ENCODE data around the gene AREG.
A peak's percentile ranks its signal among the peaks of the same experiment; 100 is the strongest.
"Not testable (repeated sequence)": the region's sequence is repeated elsewhere in the genome, so short reads cannot be mapped to it uniquely, and the experiment has no call there.

Gene AREG

GRCh38 chr4:74444891-74445642 lies at the start of gene AREG:
Gene AREG, plus strand, starts transcription at chr4:74445136. Its CDS starts 210 bp downstream, at chr4:74445346.
- Histone ChIP-seq H3F3A (ENCODE audit: insufficient read depth, low read length) (peaks cover 17% of the 10 kb centered on the region), H3K9me2 (replicated peaks; ENCODE audit: insufficient read depth, low read length) (no peaks in the 10 kb centered on the region), H3K27ac (ENCODE audit: low read length) (peak within 1 kb of the TSS; percentile 89), H3K36me3 (replicated peaks; ENCODE audit: insufficient read depth, low read length) (no peaks in the 10 kb centered on the region), H3K27me3 (replicated peaks; ENCODE audit: insufficient read depth, low read length) (no peaks in the 10 kb centered on the region), H2AFZ (ENCODE audit: low read length) (peak within 1 kb of the TSS; percentile 63), H3K9me3 (replicated peaks; ENCODE audit: insufficient read depth, low read length) (no peaks in the 10 kb centered on the region), H4K20me1 (ENCODE audit: insufficient read depth, low read length) (no peaks in the 10 kb centered on the region), H3K4me1 (ENCODE audit: low read length) (no peaks in the 10 kb centered on the region), H3K79me2 (ENCODE audit: low read length) (no peaks in the 10 kb centered on the region), H3K4me3 (ENCODE audit: low read length) (peak within 1 kb of the TSS; percentile 73), H3K4me2 (ENCODE audit: low read depth, low read length) (peak within 1 kb of the TSS; percentile 80), H3K9ac (ENCODE audit: low read length) (peak within 1 kb of the TSS; percentile 78)
- peak; percentile 89 for DNase-seq
- no peak for TF ChIP-seq EZH2phosphoT487 (IDR thresholded peaks at IDR 0.05; ENCODE audit: low read length)
- TF ChIP-seq, protein P1, sequence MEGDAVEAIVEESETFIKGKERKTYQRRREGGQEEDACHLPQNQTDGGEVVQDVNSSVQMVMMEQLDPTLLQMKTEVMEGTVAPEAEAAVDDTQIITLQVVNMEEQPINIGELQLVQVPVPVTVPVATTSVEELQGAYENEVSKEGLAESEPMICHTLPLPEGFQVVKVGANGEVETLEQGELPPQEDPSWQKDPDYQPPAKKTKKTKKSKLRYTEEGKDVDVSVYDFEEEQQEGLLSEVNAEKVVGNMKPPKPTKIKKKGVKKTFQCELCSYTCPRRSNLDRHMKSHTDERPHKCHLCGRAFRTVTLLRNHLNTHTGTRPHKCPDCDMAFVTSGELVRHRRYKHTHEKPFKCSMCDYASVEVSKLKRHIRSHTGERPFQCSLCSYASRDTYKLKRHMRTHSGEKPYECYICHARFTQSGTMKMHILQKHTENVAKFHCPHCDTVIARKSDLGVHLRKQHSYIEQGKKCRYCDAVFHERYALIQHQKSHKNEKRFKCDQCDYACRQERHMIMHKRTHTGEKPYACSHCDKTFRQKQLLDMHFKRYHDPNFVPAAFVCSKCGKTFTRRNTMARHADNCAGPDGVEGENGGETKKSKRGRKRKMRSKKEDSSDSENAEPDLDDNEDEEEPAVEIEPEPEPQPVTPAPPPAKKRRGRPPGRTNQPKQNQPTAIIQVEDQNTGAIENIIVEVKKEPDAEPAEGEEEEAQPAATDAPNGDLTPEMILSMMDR (IDR thresholded peaks at IDR 0.05; ENCODE audit: low read length) = peak; percentile 66

DNA sequence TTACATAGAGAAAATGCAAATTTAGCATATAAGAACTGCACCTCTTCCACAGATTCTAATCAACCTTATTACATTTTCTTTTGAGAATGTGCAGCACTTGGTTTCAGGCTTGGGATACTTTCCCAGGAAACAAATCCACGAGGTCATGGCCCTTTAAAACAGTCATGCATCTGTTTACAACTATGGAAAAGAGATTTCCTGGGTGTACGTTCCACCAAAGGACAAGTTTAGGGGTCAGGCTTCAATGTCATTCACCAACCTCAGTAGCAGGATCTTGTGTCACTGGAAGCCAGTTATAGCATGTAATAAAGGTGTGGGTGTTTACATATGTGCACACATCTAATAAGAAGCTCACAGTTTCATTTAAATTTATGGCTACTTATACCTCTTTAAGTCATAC lies 49.3 kb upstream of the AREG start:
- Histone ChIP-seq H3K4me1 (ENCODE audit: low read length) (peaks cover 3% of the 10 kb centered on the region; the same call in 1 of the 2 replicates), H2AFZ (ENCODE audit: low read length) (no peak overlapping the region), H3K27me3 (replicated peaks; ENCODE audit: insufficient read depth, low read length) (no peaks in the 10 kb centered on the region), H3K79me2 (ENCODE audit: low read length) (no peaks in the 10 kb centered on the region), H3F3A (ENCODE audit: insufficient read depth, low read length) (no peaks in the 10 kb centered on the region), H3K4me3 (ENCODE audit: low read length) (no peak overlapping the region), H4K20me1 (ENCODE audit: insufficient read depth, low read length) (no peaks in the 10 kb centered on the region), H3K9ac (ENCODE audit: low read length) (no peak overlapping the region), H3K36me3 (replicated peaks; ENCODE audit: insufficient read depth, low read length) (no peaks in the 10 kb centered on the region), H3K9me2 (replicated peaks; ENCODE audit: insufficient read depth, low read length) (no peaks in the 10 kb centered on the region), H3K4me2 (ENCODE audit: low read depth, low read length) (no peak overlapping the region), H3K9me3 (replicated peaks; ENCODE audit: insufficient read depth, low read length) (no peaks in the 10 kb centered on the region), H3K27ac (ENCODE audit: low read length) (no peak overlapping the region)
- no peak for TF ChIP-seq EZH2phosphoT487 (IDR thresholded peaks at IDR 0.05; ENCODE audit: low read length)
- TF ChIP-seq EZH2 (optimal IDR thresholded peaks at IDR 0.05; ENCODE audit: low read depth, low read length) = no peak
- TF ChIP-seq, protein P1 (IDR thresholded peaks at IDR 0.05; ENCODE audit: low read length) = no peak
- DNase-seq = no peak

DNA sequence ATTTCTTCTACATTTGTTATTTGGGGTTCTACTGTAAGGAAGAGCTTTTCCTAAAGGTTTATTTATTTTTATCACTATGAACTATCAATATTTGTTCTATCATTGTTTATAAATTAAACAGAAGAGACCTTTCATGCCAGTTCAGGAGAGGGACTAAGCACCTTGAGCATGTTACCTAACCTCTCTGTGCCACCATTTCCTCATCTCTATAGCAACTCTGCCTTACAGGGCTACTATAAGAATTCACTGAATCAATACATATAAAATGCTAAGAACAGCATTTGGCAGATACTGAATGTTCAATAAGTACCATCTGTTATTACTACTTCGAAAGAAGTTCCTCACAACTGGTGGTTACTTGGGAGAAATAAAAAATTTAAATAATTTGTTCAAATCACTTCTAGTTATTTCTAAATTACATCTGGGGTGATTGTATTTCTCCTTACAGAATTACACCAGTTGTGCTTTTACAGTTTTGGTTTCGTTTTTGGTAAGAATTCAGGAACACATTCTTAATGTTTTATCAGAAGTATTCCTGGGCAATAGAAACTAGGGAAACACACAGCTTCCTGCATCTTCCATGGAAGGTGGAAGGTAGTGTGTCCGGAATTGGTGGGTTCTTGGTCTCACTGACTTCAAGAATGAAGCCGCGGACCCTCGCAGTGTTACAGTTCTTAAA lies 47.0 kb upstream of the AREG start:
- Histone ChIP-seq H4K20me1 (ENCODE audit: insufficient read depth, low read length) (no peaks in the 10 kb centered on the region), H3K27me3 (replicated peaks; ENCODE audit: insufficient read depth, low read length) (no peaks in the 10 kb centered on the region), H3K9me2 (replicated peaks; ENCODE audit: insufficient read depth, low read length) (no peaks in the 10 kb centered on the region), H3K4me2 (ENCODE audit: low read depth, low read length) (peak overlapping the region; percentile 62), H3K4me1 (ENCODE audit: low read length) (peaks cover 3% of the 10 kb centered on the region; the same call in 1 of the 2 replicates), H3K79me2 (ENCODE audit: low read length) (no peaks in the 10 kb centered on the region), H3F3A (ENCODE audit: insufficient read depth, low read length) (no peaks in the 10 kb centered on the region), H3K27ac (ENCODE audit: low read length) (peak overlapping the region; percentile 8; the same call in 1 of the 2 replicates), H3K36me3 (replicated peaks; ENCODE audit: insufficient read depth, low read length) (no peaks in the 10 kb centered on the region), H3K4me3 (ENCODE audit: low read length) (peak overlapping the region; percentile 70), H3K9me3 (replicated peaks; ENCODE audit: insufficient read depth, low read length) (no peaks in the 10 kb centered on the region), H3K9ac (ENCODE audit: low read length) (peak overlapping the region; percentile 62), H2AFZ (ENCODE audit: low read length) (peak overlapping the region; percentile 81)
- DNase-seq = peak; percentile 48
- TF ChIP-seq EZH2 (optimal IDR thresholded peaks at IDR 0.05; ENCODE audit: low read depth, low read length) = no peak
- TF ChIP-seq, protein P1 (IDR thresholded peaks at IDR 0.05; ENCODE audit: low read length) = no peak

DNA sequence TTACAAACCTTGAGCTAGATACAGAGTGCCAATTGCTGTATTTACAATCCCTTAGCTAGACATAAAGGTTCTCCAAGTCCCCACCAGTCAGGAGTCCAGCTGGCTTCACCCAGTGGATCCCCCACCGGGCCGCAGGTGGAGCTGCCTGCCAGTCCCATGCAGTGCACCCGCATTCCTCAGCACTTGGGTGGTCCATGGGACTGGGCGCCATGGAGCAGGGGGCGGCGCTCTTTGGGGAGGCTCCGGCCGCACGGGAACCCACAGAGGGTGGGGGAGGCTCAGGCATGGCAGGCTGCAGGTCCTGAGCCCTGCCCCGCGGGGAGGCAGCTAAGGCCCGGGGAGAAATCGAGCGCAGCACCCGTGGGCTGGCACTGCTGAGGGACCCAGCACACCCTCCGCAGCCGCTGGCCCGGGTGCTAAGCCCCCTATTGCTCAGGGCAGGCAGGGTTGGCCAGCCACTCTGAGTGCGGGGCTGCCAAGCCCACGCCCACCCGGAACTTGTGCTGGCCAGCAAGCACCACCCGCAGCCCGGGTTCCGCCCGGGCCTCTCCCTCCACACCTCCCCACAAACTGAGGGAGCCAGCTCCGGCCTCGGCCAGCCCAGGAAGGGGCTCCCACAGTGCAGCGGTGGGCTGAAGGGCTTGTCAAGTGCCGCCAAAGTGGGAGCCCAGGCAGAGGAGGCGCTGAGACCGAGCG lies 45.9 kb upstream of the AREG start:
- not testable (repeated sequence) for H3K9me2 ChIP-seq (replicated peaks; ENCODE audit: insufficient read depth, low read length); DNase-seq; H3K9ac ChIP-seq (ENCODE audit: low read length); H3K27me3 ChIP-seq (replicated peaks; ENCODE audit: insufficient read depth, low read length); H4K20me1 ChIP-seq (ENCODE audit: insufficient read depth, low read length); H3K27ac ChIP-seq (ENCODE audit: low read length); H3K9me3 ChIP-seq (replicated peaks; ENCODE audit: insufficient read depth, low read length); H3K79me2 ChIP-seq (ENCODE audit: low read length); H3F3A ChIP-seq (ENCODE audit: insufficient read depth, low read length); H3K36me3 ChIP-seq (replicated peaks; ENCODE audit: insufficient read depth, low read length); H3K4me2 ChIP-seq (ENCODE audit: low read depth, low read length); H3K4me1 ChIP-seq (ENCODE audit: low read length)
- peak overlapping the region; percentile 70; the same call in 1 of the 2 replicates for H3K4me3 ChIP-seq (ENCODE audit: low read length)
- H2AFZ ChIP-seq (ENCODE audit: low read length) = peak overlapping the region; percentile 81
